ENCODE results near the gene FILIP1L.

DNA sequence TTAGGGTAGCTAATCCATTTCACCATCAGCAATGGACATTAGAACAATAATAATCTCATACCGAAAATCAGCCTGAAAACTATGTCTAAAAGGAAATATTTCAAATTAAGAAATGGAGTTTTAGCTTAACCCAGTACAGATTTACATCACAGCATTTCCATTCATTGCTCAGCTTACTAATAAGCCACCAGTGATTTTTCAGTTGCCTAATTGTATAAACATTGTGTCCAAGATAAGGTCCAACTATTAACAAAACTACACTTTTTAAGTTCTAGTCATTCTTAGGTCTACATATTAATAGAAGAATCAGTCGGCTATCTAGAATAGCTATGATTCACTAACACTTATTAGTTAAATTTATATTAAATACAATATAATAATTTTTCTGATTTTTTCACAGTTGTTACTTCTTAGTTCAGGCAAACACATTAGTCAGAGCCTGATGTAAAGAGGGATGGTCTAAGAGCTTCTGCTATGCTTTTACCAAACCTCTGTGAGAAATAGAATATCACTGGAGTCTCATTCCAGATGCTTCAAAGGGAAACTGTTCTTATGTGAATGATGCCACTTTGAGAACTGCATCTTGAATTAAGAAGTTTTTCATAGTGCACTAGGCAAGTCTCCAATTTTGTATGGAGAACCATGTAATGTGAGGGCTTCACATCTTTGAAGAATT lies 222.6 kb downstream of the FILIP1L start:
- TF ChIP-seq, protein P1, sequence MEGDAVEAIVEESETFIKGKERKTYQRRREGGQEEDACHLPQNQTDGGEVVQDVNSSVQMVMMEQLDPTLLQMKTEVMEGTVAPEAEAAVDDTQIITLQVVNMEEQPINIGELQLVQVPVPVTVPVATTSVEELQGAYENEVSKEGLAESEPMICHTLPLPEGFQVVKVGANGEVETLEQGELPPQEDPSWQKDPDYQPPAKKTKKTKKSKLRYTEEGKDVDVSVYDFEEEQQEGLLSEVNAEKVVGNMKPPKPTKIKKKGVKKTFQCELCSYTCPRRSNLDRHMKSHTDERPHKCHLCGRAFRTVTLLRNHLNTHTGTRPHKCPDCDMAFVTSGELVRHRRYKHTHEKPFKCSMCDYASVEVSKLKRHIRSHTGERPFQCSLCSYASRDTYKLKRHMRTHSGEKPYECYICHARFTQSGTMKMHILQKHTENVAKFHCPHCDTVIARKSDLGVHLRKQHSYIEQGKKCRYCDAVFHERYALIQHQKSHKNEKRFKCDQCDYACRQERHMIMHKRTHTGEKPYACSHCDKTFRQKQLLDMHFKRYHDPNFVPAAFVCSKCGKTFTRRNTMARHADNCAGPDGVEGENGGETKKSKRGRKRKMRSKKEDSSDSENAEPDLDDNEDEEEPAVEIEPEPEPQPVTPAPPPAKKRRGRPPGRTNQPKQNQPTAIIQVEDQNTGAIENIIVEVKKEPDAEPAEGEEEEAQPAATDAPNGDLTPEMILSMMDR (IDR thresholded peaks at IDR 0.05), result no peak
- TF ChIP-seq EP300 (IDR thresholded peaks at IDR 0.05) (no peak), POLR2A (IDR thresholded peaks at IDR 0.05) (no peak), POLR2AphosphoS5 (IDR thresholded peaks at IDR 0.05) (no peak)

Measured in stomach (tissue), 4 donors.